Hepatic stellate cell (primary cell): ENCODE measurements around the gene ANXA2.

Source experiments
- DNase-seq: peaks from one replicate; pipeline ENCODE4 v3.0.0; 2011; ENCODE audit warnings: low spot score

ANXA2 gene

GRCh38 chr15:60389261-60390077 is 8.3 kb downstream of the ANXA2 start:
- no peak for DNase-seq

GRCh38 chr15:60387321-60387720 is 10.5 kb downstream of the ANXA2 start:
- no peak for DNase-seq

- no peak for DNase-seq
These were observed 11.2 kb downstream of the ANXA2 start for GRCh38 chr15:60386615-60387014.

DNA sequence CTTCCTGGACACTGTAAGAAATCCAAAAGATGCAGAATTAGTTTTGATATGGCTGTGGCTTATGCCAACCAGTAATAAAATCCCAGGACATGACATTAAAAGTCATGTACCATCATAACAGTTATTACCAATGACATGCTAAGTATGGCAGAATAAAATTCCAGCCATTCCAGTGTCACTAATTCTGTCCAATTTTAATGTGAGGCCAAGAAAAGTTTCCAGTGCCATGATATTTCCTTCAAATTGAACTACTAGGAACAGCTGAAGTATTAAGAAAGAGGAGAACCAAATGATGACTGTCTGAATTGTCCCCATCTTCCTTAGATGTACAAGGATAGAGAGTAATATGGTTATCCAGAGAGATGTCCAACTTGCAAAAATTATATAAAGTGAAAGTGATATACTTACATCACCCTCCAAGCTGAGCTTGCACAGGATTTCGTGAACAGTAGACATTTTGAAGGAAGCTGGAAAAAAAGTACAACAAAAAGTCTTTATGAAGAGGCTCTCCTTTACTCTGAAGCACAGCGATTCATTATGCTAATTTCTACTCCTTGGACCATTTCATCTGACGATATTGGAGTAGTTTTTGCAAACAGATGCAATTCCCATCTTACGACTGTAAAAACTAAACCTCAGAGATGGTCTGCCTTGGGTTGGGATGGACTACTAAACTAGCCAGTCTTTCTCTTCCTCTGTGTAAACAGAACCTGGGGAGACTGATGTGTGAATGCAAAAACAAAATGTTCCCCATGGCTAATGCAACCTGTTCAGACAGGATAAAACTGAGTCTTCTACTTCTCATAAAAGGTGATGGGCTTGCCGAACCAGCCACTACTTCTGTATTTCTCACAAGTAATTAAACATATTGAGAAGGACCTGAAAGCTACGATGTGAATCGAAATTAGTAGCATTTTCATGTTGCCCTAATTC is 11.9 kb downstream of the ANXA2 start:
- DNase-seq = no peak

DNA sequence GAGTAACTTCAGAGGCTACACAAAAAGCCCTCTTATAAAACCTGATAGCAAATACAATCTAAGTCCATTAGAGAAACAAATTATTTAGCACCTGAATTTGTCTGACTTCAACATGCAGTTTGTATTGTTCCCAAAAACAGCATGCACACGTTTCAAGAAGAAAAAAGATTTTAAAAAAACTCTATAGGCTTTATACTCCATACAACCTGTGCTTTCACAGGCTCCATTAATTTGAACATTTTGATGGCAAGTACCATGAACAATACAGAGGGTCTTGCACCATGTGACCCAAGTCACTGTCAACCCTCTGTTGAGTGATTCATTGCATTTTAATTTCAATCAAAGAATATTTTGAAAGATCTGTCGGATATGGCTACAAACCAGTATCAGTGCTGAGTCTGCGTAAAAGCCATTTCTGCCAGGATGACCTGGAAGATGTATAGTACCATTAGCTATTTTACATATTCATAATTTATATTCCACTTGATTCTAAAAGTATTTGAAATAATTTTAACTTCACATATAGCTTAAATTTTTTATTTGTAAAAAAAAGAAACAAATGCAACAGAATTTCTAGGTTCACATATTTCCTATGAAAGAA is 13.2 kb downstream of the ANXA2 start:
- DNase-seq = no peak

GRCh38 chr15:60384053-60384452 is 13.7 kb downstream of the ANXA2 start:
- no peak for DNase-seq

DNA sequence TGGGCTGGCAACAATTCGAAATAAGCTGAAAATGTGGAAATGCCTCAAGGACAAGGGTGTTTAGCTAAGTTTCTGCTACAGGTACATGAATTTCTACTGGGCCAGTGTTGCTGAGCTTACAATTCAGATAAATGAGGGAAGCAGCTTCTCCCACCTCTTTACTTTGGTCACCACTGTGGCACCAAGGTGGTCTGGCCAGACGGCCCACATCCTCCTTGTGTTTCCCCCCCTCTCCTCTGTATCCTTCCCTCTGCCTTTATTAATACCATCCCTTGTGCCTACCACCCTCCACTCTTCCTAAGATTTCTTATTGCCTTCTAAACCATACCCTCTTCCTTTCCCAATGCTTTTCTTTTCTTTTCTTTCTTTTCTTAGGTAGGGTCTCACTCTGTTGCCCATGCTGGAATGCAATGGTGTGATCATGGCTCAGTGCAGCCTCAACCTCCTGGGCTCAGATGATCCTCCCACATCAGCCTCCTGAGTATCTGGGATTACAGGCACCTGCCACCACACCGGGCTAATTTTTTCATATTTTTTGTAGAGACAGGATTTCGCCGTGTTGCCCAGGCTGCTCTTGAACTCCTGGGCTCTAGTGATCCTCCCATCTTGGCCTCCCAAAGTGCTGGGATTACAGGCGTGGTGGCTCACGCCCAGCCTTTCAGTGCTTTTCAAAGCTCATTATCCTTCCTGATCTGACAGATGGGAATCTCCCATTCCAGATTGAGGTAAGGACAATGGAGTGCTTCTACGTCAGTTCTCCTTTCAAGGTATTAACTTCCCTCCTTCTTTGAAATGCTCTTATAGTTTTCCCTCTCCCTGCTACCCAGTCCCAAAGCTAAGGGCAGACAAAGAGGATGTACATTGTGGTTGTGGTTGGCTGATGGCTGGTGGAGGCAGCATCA is 14.8 kb downstream of the ANXA2 start:
- no peak for DNase-seq

GRCh38 chr15:60381148-60381788 is 16.5 kb downstream of the ANXA2 start:
- DNase-seq = no peak

DNA sequence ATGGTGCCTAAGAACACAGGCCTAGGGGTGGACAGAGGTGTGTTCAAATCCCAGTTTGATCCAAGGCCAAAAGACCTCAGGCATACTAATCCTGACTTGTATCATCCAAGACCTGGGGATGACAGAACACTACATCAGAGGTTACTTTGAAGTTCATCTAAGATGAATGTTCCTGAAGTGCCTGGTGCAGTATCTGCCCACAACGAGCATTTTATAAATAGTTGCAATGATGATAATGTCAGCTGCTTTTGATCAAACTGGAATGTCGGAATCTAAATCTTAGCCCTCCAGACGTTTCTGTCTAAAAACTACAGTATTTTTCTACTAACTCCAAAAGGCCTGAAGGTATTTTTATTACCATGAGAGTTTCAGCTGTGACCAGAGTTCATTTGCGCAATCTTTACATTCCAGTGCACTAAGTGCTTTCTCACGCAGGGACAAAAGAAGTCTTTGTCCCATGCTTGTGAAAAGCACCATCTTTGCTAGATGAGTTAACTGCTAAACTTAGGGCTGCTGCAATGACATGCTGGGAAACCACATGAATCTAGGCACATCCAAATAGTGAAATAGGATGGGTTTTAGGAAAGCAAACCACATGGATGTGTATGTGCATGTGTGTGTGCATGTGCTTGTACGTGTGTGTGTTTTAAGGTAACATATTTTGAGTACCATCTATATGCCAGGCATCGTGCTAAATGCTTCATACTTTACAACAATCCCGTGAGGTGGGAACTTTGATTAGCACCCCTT is 18.1 kb downstream of the ANXA2 start:
- no peak for DNase-seq

- no peak for DNase-seq
These were observed 18.6 kb downstream of the ANXA2 start for GRCh38 chr15:60379185-60379524.

GRCh38 chr15:60376677-60377095 is 21.1 kb downstream of the ANXA2 start:
- DNase-seq = no peak

- no peak for DNase-seq
These were observed 22.5 kb downstream of the ANXA2 start for GRCh38 chr15:60375306-60375705.

- DNase-seq = peak; percentile 55
These were observed 23.1 kb downstream of the ANXA2 start for GRCh38 chr15:60374628-60375081.

- DNase-seq = no peak
These were observed 23.6 kb downstream of the ANXA2 start for GRCh38 chr15:60374209-60374608.

DNA sequence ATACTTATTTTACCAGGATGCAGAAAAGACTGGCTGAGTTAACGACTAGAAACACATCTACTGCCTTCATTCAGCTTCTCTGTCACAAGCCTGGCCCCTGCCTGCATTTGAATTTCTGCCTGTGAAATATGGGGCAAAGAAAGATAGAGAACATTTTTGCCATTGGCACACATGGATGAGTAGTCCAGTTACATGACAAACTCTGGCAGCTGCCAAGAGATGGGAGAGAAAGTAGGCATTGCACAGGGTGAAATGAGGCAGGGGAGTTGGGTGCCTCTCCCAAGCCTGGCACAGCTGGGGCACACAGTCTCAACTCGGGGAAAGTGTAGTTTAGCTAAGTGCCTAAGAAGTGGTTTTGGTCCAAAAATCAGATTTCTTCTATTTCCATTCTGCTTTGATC is 24.0 kb downstream of the ANXA2 start:
- no peak for DNase-seq

- DNase-seq = no peak
These were observed 24.5 kb downstream of the ANXA2 start for GRCh38 chr15:60373327-60373726.

DNA sequence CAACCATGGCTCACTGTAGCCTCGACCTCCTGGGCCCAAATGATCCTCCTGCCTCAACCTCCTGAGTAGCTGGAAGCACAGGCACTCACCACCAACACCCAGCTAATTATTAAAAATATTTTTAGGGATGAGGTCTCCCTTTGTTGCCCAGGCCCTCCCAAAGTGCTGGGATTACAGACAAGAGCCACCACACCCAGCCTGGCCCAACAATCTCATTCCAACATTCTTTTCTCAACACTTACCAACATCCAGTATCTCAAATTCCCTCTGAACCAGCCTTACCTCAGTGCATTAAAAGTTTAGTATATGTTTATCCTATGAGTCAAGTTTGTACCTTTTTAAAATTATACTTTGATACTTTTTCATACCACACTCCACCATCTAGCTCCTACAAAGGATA is 25.0 kb downstream of the ANXA2 start:
- no peak for DNase-seq

DNA sequence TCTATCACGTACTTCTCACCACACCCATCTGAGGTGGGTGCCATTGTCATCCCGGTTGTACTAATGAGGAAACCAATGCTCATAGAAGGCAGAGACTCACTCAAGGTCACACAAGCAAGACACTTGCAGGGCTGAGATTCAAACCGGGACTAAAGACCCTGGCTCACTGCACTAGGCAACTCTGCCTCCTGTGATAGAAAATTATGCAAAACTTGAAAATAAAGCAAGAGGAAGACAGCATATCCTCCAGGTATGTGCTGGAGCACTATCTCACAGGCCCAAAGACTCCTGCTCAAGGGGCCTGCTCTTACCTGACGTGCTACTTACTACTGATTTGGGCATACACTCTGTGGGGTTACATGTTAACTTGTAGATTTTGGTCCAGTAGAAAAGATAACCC is 25.6 kb downstream of the ANXA2 start:
- DNase-seq = no peak

DNA sequence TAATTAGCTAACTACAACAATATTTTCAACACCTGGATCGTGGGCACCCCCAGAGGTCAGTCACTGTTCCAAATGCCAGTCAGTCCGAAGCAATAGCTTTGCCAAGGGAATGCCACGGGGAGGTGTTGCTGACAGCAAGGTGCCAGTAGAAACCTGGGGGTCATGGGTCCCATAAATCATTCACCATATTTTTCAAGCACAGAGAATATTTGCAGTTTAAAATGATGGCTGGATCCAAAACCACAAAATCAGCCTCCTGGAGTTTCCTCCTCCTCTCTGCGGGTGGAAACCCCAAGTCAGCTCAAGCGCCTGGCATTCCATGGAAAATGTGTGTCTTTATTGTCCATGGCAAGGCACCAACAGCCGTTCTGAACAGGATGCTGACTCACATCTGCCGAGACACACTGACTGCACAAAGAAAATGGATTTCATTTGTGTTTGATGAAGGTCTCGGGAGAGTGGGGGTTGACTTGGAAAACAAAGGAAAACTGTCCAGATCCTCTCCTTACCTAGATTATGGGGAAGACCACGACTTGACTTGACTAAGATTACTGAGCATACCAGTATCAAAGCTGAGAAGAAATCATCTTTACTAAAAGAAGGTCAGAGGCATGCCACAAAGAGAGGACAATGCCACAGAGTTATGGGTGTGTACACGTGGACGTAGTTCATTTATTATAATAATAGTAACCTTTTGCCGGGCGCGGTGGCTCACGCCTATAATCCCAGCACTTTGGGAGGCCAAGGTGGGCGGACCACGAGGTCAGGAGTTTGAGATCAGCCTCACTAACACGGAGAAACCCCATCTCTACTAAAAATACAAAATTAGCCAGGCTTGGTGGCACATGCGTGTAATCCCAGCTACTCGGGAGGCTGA is 26.4 kb downstream of the ANXA2 start:
- peak; percentile 92 for DNase-seq

GRCh38 chr15:60370869-60371136 is 27.0 kb downstream of the ANXA2 start:
- no peak for DNase-seq
